ENCODE measurements around the gene AXL. TPM values are rescaled to one million over a fixed set of nuclear protein-coding genes. Genes with fewer than 3 reads are reported as not detected.

AXL gene
- total and polyA plus RNA-seq, 12 donors, result 6.5 to 22.8 (median 9.8) TPM

DNA sequence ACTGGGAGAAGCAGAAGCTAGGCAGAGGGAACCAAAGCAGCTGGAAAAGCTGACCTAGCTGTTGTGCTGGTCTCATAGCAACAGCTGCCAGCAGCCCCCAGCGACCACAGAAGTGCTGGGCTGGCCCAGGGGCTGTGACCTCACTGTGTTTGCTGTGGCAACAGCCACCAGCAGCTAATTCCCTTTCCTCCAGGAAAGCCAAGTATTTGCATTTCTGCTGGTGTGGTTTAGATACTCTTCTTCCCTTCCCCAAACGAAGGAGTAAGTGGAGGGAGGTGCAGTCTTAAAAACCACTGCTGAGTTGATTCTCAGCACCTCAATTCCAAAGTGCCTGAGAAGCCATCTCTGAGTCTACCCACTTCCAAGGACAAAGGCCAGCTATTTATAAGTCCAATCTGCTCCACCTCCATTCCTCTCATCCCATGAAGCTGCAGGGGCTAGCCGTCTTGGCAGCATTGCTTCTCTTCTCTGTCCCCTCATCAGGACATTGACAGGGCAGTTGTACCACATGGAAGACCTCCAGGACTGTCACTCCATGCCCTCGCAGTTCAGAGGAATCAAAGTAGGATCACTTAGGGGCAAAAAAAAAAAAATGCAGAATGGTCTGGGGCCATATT is 79.4 kb downstream of the AXL start:
- 14 to 15% methylated on average over 4 of the region's 4 CpGs for WGBS, 2 donors
- Histone ChIP-seq H3K9me3 (no peaks in the 10 kb centered on the region), H3K4me1 (peaks cover 16 to 78% (median 58%) of the 10 kb centered on the region in 9 donors), H3K27me3 (no peaks in the 10 kb centered on the region), H3K36me3 (peaks cover under 1 to 99% (median 52%) of the 10 kb centered on the region in 9 donors), H3K27ac (peak overlapping the region; percentile 80 to 93 (median 89)), H3K4me3 (no peak overlapping the region)
- peak; percentile 77 to 90 (median 86) for ATAC-seq
- DNase-seq, result peak; percentile 81 to 88
- TF ChIP-seq, protein P1, sequence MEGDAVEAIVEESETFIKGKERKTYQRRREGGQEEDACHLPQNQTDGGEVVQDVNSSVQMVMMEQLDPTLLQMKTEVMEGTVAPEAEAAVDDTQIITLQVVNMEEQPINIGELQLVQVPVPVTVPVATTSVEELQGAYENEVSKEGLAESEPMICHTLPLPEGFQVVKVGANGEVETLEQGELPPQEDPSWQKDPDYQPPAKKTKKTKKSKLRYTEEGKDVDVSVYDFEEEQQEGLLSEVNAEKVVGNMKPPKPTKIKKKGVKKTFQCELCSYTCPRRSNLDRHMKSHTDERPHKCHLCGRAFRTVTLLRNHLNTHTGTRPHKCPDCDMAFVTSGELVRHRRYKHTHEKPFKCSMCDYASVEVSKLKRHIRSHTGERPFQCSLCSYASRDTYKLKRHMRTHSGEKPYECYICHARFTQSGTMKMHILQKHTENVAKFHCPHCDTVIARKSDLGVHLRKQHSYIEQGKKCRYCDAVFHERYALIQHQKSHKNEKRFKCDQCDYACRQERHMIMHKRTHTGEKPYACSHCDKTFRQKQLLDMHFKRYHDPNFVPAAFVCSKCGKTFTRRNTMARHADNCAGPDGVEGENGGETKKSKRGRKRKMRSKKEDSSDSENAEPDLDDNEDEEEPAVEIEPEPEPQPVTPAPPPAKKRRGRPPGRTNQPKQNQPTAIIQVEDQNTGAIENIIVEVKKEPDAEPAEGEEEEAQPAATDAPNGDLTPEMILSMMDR (IDR thresholded peaks at IDR 0.05), result no peak
- intact Hi-C loops (cut with DNase I), result loop anchor here in 1 of 10 donors (2.0 kb wide), 1 partner anchor 34 kb away; the partner anchor contains the start of gene HNRNPUL1

DNA sequence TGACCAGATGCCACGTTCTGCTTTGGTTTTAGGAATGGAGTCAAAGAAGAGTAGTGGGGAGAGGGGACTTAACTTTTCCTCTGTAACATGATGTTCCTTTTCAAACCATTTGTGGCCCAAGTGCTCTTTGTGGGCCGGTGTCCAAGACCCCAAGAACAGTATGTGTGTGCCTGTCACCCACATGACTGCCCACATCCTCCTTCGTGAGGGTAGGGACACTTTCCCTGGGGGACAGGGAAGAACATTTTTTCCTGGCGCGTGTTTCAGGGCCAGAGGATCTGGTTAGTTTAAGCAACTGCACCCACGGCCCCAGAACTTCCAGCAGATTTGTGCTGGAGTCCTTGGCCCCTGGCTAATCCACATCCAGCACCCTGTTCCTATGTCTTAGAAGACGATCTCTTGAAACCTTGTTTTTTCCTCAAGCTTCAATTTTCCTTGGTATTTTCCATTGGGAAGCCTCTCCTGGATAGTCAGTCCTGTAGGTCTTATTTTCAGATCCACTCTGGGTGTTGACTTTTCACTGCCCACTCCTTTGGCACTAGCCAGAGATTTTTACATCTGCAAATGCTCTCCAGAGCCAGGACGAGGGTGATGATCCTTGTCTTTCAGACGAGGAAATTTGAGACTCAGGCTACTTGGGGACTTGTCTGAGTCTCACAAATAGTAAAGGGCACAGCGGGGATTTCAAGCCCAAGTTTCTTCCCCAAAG is 80.2 kb downstream of the AXL start:
- H3K4me1 ChIP-seq, result peaks cover 16 to 79% (median 58%) of the 10 kb centered on the region in 9 donors
- intact Hi-C loops (cut with DNase I), result loop anchor here in 2 of 10 donors (1.0 to 2.0 kb wide), 2 partner anchors 34 to 36 kb away; partner anchors contain the start of gene HNRNPUL1 (in 1 of the 2)
- H3K36me3 ChIP-seq, result peaks cover 3 to 99% (median 52%) of the 10 kb centered on the region in 9 donors
- ATAC-seq (peak in 7 of 8 donors; percentile 7 to 64 (median 17)), DNase-seq (no peak)
- peak overlapping the region; percentile 80 to 93 (median 89) for H3K27ac ChIP-seq
- 27 to 32% methylated on average over 10 of the region's 10 CpGs for WGBS, 2 donors
- TF ChIP-seq, protein P1 (IDR thresholded peaks at IDR 0.05), result no peak
- H3K27me3 ChIP-seq, result no peaks in the 10 kb centered on the region
- no peaks in the 10 kb centered on the region for H3K9me3 ChIP-seq
- no peak overlapping the region for H3K4me3 ChIP-seq

DNA sequence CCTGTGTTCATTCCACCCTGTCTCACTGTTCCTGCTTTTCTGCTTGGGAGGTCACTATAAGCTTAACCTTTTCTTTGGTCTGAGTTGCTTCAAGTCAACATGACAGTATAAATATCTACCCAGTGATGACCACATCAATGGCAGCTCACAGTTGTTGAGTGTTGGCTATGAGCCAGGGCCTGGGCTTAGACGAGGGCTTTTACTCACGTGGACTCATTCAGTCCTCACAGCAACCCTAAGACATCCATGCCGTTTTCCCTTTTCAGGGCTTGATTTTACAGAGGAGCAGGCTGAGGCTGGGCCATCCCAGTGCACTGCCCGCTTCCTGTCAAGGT is 80.7 kb downstream of the AXL start:
- WGBS, 2 donors, result 20 to 30% methylated on average over 4 of the region's 4 CpGs
- H3K36me3 ChIP-seq, result peaks cover 3 to 99% (median 52%) of the 10 kb centered on the region in 9 donors

DNA sequence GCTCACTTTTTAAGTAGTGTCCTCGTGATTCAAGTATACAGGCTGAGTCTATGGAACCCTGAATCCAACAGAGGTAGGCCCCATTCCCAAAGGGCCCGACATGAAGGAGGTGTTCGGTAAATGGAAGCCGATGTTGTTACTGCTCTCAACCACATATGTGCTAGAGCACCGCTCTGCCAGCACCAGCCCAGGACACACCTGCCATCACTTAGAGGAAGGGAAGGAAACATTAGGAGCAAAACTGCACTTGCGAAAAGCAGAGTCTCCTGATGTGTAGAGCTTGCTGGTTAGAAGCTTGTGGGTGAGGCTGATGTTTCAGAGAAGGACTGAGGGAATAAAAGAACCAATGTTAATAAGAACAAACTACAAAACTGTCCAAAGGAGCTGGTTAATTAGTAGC is 81.5 kb downstream of the AXL start:
- intact Hi-C loops (cut with DNase I), result loop anchor here in 1 of 10 donors (5.0 kb wide), 1 partner anchor 33 kb away; no protein-coding TSS in a partner anchor
- ATAC-seq, result no peak
- peaks cover 20 to 89% (median 69%) of the 10 kb centered on the region in 9 donors for H3K4me1 ChIP-seq

More for the DNA sequence above, 80.7 kb downstream of the AXL start:
- intact Hi-C loops (cut with DNase I), result loop anchor here in 3 of 10 donors (1.0 to 5.0 kb wide), 3 partner anchors 32 to 36 kb away; partner anchors contain the start of gene HNRNPUL1 (in 1 of the 3)
- ATAC-seq, result peak; percentile 35 to 75 (median 64)
- TF ChIP-seq, protein P1 (IDR thresholded peaks at IDR 0.05), result no peak
- Histone ChIP-seq H3K4me3 (no peak overlapping the region), H3K27ac (peak overlapping the region; percentile 80 to 93 (median 89)), H3K4me1 (peaks cover 17 to 84% (median 63%) of the 10 kb centered on the region in 9 donors), H3K9me3 (no peaks in the 10 kb centered on the region), H3K27me3 (no peaks in the 10 kb centered on the region)
- peak; percentile 64 to 84 for DNase-seq

More for the DNA sequence above, 81.5 kb downstream of the AXL start:
- DNase-seq, result no peak
- H3K4me3 ChIP-seq, result no peak overlapping the region
- H3K27ac ChIP-seq, result peak overlapping the region in 9 of 10 donors; percentile 80 to 93 (median 89)
- WGBS, 2 donors, result 64 to 73% methylated on average over 6 of the region's 6 CpGs
- no peaks in the 10 kb centered on the region for H3K27me3 ChIP-seq
- TF ChIP-seq, protein P1 (IDR thresholded peaks at IDR 0.05), result no peak
- H3K36me3 ChIP-seq, result peaks cover 3 to 99% (median 52%) of the 10 kb centered on the region in 9 donors
- no peaks in the 10 kb centered on the region for H3K9me3 ChIP-seq

Measured in heart right ventricle (tissue), 16 donors.